ENCODE results near the gene INPP5F. TPM values are rescaled to one million over a fixed set of nuclear protein-coding genes. Genes with fewer than 3 reads are reported as not detected.

Gene INPP5F
- total and polyA plus RNA-seq, 2 of the 13 experiments (the other 11 are each of a cell fraction or from before 2014, with no cell fraction given): 12.5 to 15.7 TPM

GRCh38 chr10:119725517-119725827 is 378 bp upstream of the INPP5F start (continued):
- TF ChIP-seq ZNF280B (CRISPR knock-in tag; IDR thresholded peaks at IDR 0.05; ENCODE audit: borderline replicate concordance) (no peak; the same call in 1 of the 2 replicates), ZNF788 (CRISPR knock-in tag; IDR thresholded peaks at IDR 0.05; ENCODE audit: borderline replicate concordance) (peak; percentile 80; the same call in 1 of the 2 replicates), TFAP4 (IDR thresholded peaks at IDR 0.05; ENCODE audit: borderline replicate concordance, low read depth) (no peak), HIVEP1 (CRISPR knock-in tag; IDR thresholded peaks at IDR 0.05) (peak; percentile 88), SYNCRIP (IDR thresholded peaks at IDR 0.05; ENCODE audit: insufficient read depth, low read depth, low read length) (no peak), NFYB (CRISPR knock-in tag; IDR thresholded peaks at IDR 0.05) (no peak; the same call in 1 of the 2 replicates), NFE2L1 (CRISPR knock-in tag; IDR thresholded peaks at IDR 0.05; ENCODE audit: borderline replicate concordance) (no peak), THAP9 (CRISPR knock-in tag; IDR thresholded peaks at IDR 0.05; ENCODE audit: borderline replicate concordance) (peak; percentile 69; the same call in 1 of the 2 replicates), FOSL1 (CRISPR knock-in tag; IDR thresholded peaks at IDR 0.05; ENCODE audit: borderline replicate concordance) (no peak), ZFP36 (IDR thresholded peaks at IDR 0.05; ENCODE audit: borderline replicate concordance, low read depth, low read length, partially characterized antibody) (no peak), ELF3 (CRISPR knock-in tag; IDR thresholded peaks at IDR 0.05) (no peak), KLF12 (CRISPR knock-in tag; IDR thresholded peaks at IDR 0.05; ENCODE audit: borderline replicate concordance) (no peak), PLSCR1 (CRISPR knock-in tag; IDR thresholded peaks at IDR 0.05; ENCODE audit: borderline replicate concordance) (no peak), ZFP62 (CRISPR knock-in tag; IDR thresholded peaks at IDR 0.05) (no peak), TEF (CRISPR knock-in tag; IDR thresholded peaks at IDR 0.05) (no peak), THAP11 (CRISPR knock-in tag; IDR thresholded peaks at IDR 0.05) (no peak), GATA4 (IDR thresholded peaks at IDR 0.05; ENCODE audit: borderline replicate concordance, low read depth) (no peak), GATAD1 (CRISPR knock-in tag; IDR thresholded peaks at IDR 0.05) (no peak), U2AF2 (IDR thresholded peaks at IDR 0.05; ENCODE audit: low read depth, low read length) (no peak), ZSCAN25 (CRISPR knock-in tag; IDR thresholded peaks at IDR 0.05) (peak; percentile 43; the same call in 1 of the 2 replicates), BATF2 (CRISPR knock-in tag; IDR thresholded peaks at IDR 0.05) (peak; percentile 78; the same call in 1 of the 2 replicates), NR2C2 (CRISPR knock-in tag; IDR thresholded peaks at IDR 0.05; ENCODE audit: borderline replicate concordance) (no peak)
